ENCODE measurements around the gene GNG8. TPM values are rescaled to one million over a fixed set of nuclear protein-coding genes. Genes with fewer than 3 reads are reported as not detected.
A peak's percentile ranks its signal among the peaks of the same experiment; 100 is the strongest.

The GNG8 gene
- total RNA-seq, 4 donors from 2014 or later = not detected

- DNase-seq = no peak
- H3K36me3 ChIP-seq = peaks cover 0 to 16% of the 10 kb centered on the region in 2 donors
- TF ChIP-seq POLR2A (IDR thresholded peaks at IDR 0.05) (no peak), CTCF (IDR thresholded peaks at IDR 0.05 in 4 of 5, conservative IDR thresholded peaks at IDR 0.05 in 1 of 5) (no peak)
- in situ Hi-C loops (cut with MboI; ENCODE audit: low sequenced_read_pairs in 4 of 4) (no loop called here), intact Hi-C loops (cut with DNase I; ENCODE audit: low total_unique reads) (no loop called here)
- ATAC-seq = no peak
- no peaks in the 10 kb centered on the region for H3K9me3 ChIP-seq
- no peak overlapping the region for H3K4me3 ChIP-seq
- no peaks in the 10 kb centered on the region for H3K27me3 ChIP-seq
- H3K27ac ChIP-seq = no peak overlapping the region
- H3K4me1 ChIP-seq = no peaks in the 10 kb centered on the region
Measured at GRCh38 chr19:46670813-46671212, 34.8 kb upstream of the GNG8 start.

- no peaks in the 10 kb centered on the region for H3K4me1 ChIP-seq
- H3K36me3 ChIP-seq = no peaks in the 10 kb centered on the region
- H3K9me3 ChIP-seq = no peaks in the 10 kb centered on the region
- H3K4me3 ChIP-seq = no peak overlapping the region
- ATAC-seq (no peak), DNase-seq (no peak)
- TF ChIP-seq CTCF (IDR thresholded peaks at IDR 0.05 in 4 of 5, conservative IDR thresholded peaks at IDR 0.05 in 1 of 5) (no peak), POLR2A (IDR thresholded peaks at IDR 0.05) (no peak)
- in situ Hi-C loops (cut with MboI; ENCODE audit: low sequenced_read_pairs in 4 of 4) = loop anchor here in 1 of 4 donors (10.0 kb wide), 2 partner anchors 54 to 134 kb away; no protein-coding TSS in a partner anchor
- no peak overlapping the region for H3K27ac ChIP-seq
- intact Hi-C loops (cut with DNase I; ENCODE audit: low total_unique reads) = no loop called here
- H3K27me3 ChIP-seq = no peaks in the 10 kb centered on the region
Measured at GRCh38 chr19:46668662-46669061, 32.7 kb upstream of the GNG8 start.

GRCh38 chr19:46665072-46665471 is 29.1 kb upstream of the GNG8 start:
- in situ Hi-C loops (cut with MboI; ENCODE audit: low sequenced_read_pairs in 4 of 4) (loop anchor here in 1 of 4 donors (10.0 kb wide), 2 partner anchors 50 to 130 kb away; no protein-coding TSS in a partner anchor), intact Hi-C loops (cut with DNase I; ENCODE audit: low total_unique reads) (no loop called here)
- no peak overlapping the region for H3K4me3 ChIP-seq
- H3K36me3 ChIP-seq = no peaks in the 10 kb centered on the region
- H3K9me3 ChIP-seq = no peaks in the 10 kb centered on the region
- DNase-seq (no peak), ATAC-seq (no peak)
- peaks cover 4 to 5% (median 5%) of the 10 kb centered on the region in 3 donors for H3K27me3 ChIP-seq
- H3K27ac ChIP-seq = no peak overlapping the region
- no peak for TF ChIP-seq POLR2A (IDR thresholded peaks at IDR 0.05)
- no peak for TF ChIP-seq CTCF (IDR thresholded peaks at IDR 0.05 in 4 of 5, conservative IDR thresholded peaks at IDR 0.05 in 1 of 5)
- peaks cover 11 to 13% of the 10 kb centered on the region in 2 donors for H3K4me1 ChIP-seq

GRCh38 chr19:46661735-46662592 is 26.0 kb upstream of the GNG8 start:
- H3K27me3 ChIP-seq = peaks cover 14 to 20% (median 16%) of the 10 kb centered on the region in 3 donors
- H3K27ac ChIP-seq = peak overlapping the region; percentile 76 to 86 (median 79)
- ATAC-seq = peak; percentile 75 to 77
- peak overlapping the region; percentile 42 to 70 (median 50) for H3K4me3 ChIP-seq
- no peaks in the 10 kb centered on the region for H3K9me3 ChIP-seq
- intact Hi-C loops (cut with DNase I; ENCODE audit: low total_unique reads) = loop anchor here (1.0 kb wide), 4 partner anchors 28 to 84 kb away; partner anchors contain the start of genes CALM3, FKRP and STRN4
- H3K4me1 ChIP-seq = peaks cover 17 to 18% of the 10 kb centered on the region in 2 donors
- TF ChIP-seq CTCF (IDR thresholded peaks at IDR 0.05 in 4 of 5, conservative IDR thresholded peaks at IDR 0.05 in 1 of 5) (peak; percentile 79 to 93 (median 91)), POLR2A (IDR thresholded peaks at IDR 0.05) (no peak)
- peak; percentile 69 to 83 for DNase-seq
- in situ Hi-C loops (cut with MboI; ENCODE audit: low sequenced_read_pairs in 4 of 4) = loop anchor here (5.0 to 10.0 kb wide), 4 partner anchors 45 to 127 kb away; no protein-coding TSS in a partner anchor
- no peaks in the 10 kb centered on the region for H3K36me3 ChIP-seq

Data from gastrocnemius medialis (tissue), 4 donors.